Stimulated activated CD8-positive, alpha-beta memory T cell treated with anti-CD3 and anti-CD28 coated beads, Interleukin-4, amount 100 ng/mL, for 4 hours (primary cell): ENCODE data around the gene MYORG.

Experiments used
- DNase-seq, 2 donors: peaks; one replicate each; pipeline ENCODE4 v3.0.0-alpha.2; 2020; ENCODE audit warnings: low read depth in 2 of 2, low spot score in 1 of 2

The MYORG gene

DNA sequence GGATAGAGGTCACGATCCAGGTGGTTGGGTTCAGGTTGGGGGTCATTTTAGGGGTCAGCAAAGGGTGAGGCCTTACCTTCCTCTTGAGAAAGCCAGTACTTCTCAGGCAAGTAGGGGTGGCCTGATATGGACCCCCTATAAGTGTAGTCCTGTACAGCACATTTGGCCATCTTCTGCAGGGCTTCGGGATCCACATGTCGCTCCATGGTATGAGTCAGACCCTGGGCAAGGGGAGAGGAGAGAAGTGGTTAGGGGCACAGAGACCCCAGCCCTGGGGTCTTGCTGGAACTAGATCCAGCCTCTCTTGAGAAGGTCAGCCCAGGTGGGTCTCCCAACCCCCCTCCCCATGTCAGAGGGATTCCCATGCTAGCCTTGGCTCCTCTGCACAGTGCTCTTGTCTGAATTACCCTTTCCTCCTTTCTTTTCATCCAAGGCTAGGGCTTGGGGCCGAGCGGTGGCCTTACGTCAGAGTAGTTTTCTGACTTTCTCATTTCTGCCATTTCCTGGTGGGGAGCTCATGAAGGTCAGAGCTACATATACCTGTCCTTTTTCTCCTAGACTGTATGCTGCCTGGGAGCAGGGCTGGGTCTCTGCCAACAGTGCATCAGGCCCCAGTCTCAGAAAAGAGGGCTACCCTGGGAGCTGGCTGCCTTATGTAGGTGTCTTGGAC lies 9.0 kb upstream of the MYORG start:
- DNase-seq: no peak

DNA sequence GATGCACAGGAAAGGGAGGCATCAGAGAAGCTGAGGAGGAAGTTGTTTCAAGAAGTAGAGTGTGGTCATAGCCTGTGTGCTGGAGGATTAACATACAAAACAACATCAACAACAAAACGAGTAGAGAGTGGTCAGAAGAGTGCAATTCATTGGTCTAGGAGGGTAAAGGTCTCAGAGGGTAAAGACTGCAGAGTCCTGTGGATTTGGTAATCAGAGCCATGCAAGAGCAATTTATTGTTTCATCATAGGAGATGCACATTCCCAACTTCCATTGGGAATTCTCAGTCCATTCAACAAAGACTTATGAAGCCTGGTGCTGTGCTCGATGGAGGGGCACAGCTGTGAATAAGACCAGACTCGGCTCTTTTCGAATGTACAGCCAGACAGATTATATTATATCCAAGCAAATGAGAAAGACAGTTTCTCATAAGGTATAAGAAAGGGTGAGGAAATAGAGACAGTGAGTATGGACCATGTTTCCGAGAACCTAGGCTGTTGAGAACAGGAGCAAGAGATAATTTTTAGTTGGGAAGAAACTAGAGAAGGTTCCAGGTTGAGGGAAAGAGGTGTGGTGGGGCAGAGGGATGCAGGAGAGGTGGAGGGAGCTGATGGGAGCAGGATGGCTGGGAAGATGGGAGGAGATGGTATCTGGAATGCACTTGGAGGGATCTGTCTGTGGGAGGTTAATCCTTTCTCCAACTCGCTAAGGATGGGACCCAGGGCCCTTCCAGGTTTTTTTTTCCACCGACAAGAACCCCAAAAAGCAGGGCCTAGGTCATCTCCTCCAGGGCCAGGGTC lies 7.9 kb upstream of the MYORG start:
- DNase-seq: no peak

- DNase-seq: no peak
These were observed 7.2 kb upstream of the MYORG start for GRCh38 chr9:34383904-34384303.

DNA sequence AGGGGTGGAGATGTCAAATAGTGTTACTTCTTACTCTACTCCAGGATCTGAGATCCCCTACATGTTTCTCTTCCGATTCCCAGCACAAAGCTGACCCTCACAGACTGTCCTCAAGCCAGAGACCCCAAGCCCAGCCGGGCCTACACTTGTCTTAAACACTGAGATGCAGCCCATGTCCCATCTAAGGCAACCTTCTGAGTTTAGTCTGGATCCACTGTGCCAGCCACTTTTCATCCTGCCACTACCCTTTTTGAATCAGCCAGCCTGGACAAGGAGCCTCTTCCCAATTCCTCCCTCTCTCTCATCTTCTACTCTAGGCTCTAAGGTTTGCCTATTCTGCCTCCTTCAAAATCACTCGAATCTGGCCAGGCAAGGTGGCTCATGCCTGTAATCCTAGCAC lies 6.2 kb upstream of the MYORG start:
- no peak for DNase-seq

DNA sequence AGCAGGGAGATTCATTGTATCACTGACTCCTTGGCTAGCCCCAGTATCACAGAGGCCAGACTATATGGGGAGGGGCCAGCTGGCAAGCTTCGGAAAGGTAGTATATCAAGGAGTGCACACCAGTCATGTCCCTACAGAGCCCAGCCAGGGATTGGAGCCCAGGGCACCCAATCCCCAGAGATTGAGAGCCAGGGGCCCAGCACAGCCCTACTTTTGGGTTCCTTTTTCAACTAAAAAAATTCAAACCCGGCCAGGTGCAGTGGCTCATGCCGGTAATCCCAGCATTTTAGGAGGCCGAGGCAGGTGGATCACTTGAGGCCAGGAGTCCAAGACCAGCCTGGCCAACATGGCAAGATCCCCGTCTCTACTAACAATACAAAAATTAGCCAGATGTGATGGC lies 5.4 kb upstream of the MYORG start:
- no peak for DNase-seq

GRCh38 chr9:34381323-34381722 lies 4.6 kb upstream of the MYORG start:
- DNase-seq: no peak

DNA sequence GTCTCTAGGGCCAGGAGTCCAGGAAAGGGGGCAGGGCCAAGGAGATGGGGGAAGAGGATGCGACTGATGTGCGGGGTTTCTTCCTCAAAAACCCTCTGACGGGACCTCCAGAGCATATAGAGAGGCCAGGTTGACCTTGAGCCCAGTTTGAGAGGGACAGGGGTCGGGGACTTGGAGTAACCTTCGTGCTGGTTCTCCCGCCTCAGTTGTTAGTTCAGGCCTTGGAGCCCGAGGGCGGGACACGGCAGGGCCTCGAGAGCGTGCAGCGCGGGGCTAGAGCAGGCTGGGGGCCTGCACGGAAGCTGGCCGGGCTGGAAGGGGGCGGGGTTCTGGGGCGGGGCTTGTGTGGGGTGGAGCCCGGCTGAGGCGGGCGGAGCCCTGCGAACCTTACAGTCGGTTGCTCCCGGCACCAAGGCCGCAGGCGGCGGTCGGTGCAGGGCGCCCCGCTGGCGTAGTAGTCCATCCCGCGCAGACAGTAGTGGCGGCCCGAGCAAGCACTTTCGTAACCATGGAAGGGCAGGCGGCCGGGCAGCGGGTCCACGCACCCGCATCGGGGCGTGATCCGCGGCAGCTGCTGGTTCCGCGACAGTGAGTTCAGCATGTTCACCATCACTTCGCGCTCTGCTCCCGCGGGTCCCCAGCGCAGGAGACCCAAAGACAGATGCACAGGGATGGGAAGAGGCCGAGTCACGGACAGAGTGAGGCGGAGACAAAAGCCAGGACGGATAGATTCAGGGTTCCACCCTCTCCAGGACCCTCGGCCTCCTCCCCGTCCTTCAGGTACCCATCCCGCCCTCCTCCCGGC lies 4.0 kb upstream of the MYORG start:
- peak in 1 of 2 donors; percentile 59 for DNase-seq

DNA sequence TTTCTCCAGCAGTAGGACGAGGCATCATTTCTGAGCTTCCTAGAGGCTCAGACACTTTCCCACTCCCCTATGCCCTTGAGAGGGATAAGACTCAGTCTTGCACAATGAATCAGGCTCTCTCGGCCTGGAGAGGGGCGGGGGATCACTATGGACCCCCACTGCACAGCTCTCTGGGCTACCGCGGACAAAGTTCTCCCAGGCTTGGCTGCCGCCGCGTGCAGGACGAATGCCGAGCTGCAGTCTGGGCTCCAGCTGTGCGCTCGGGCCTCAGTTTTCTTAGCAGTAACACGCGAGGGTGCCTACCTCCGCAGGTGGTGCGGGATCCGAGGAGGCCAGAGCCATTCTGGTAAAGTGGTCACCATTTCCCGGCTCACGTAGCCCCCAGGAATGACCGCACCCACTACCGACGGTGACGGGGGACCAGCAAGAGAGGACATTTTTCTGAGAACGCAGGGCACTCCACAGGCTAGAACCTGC lies 3.4 kb upstream of the MYORG start:
- DNase-seq: no peak

DNA sequence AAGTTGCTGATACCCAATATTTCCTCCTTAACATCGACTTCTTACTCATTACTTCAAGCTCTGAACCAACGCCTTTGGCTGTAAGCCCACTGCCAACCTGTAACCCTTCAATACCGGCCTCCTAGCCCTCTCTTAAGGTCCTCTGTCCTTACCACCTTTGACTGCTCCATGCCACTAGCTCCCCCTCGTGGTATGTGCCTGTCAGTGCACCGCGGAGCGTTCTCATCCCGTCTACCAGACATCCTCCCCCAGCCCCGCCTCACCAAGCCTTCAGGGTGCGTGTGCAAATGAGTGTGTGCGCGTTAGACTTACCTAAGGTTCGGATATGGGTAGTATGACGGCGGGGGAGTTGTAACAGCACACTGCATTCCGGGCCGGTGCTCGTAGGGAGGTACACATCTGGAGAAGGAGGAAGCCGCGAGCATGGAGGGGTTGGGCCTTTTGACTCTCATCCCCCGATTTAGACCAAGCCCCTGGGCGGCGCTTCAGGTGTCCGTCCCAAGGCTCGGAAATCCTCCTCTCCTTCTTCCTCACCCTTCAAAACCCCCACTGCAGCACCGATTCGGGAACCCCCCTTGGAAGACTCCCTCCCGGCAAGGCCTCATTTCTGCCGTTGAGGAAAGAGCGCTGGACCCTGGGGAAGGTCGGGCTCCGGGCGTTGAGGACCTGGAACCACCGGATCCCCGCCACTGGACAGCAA lies 2.8 kb upstream of the MYORG start:
- DNase-seq: peak; percentile 72 to 83

- no peak for DNase-seq
These were observed 1.8 kb upstream of the MYORG start for GRCh38 chr9:34378376-34379060.

DNA sequence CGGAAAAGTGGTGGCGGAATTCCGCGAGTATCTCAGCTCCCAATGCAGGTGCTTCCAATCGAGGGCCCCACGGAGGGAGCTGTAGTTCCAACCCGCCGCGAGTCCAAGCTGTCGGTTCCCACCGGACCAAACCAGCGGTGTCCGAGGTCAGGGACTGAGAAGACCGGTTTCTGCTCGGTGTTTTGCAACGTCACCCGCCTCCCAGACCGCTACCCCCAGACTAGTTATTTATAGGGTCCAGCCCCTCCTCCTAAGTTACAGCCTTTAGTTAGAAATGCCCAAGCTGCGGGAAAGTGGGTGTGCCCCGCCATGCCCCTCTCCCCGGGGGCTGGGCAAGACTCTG lies 677 bp upstream of the MYORG start:
- no peak for DNase-seq

GRCh38 chr9:34375901-34376595 lies 650 bp downstream of the MYORG start:
- DNase-seq: no peak

- DNase-seq: no peak
These were observed 1.7 kb downstream of the MYORG start for GRCh38 chr9:34374905-34375552.

- no peak for DNase-seq
These were observed 2.4 kb downstream of the MYORG start for GRCh38 chr9:34374339-34374738.

- DNase-seq: no peak
These were observed 2.9 kb downstream of the MYORG start for GRCh38 chr9:34373749-34374148.

DNA sequence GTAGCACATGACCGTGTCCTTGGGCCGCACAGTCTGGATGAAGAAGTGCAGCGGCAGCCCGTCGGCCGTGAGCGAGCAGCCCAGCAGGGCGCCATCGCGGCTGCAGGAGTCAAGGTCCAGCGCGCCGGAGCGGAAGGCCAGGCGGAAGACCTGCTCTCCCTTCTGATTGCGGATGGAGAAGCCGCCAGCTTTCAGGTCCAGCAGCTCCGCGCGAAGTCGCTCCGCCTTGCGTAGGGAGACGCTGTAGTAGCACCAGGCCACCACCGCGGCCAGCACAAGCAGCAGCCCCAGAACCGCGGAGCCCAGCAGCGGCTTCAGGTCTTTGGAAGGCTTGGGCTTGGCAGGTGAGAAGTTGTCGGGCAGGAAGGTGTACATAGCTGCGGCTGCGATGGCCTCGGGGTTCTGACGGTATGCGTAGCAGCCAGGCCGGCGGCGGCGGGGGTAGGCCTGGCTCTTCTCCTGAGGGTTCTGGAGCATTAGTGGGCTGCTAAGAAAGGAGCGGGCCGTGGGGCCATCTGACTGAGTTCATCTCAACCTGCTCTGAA lies 4.2 kb downstream of the MYORG start:
- no peak for DNase-seq

DNA sequence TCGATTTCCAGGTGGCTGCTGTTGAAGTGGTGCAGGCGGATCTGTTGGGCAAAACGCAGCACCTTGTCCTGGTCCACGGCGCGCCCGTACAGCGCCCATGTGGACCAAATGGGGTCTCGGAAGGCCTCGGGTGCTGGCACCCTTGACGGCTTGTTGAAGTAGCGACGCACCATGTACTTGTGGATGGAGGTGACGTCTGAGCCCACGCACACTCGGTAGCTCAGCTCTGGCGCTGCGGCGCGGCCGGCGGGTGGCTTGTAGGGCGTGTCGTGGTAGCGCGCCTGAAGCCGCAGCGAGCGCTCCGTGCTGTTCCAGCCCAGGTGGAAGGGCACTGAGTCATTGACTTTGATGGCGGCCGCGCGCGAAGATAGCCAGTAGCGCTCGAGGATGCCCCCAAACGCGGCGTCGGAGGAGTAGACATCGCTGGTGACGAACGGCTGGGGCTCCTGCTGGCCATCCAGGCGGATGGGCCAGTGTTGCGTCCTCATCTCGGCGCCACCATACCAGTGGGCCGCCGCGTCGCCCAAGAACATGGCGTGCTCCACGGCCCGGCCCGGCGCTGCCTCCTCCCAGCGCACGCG lies 4.7 kb downstream of the MYORG start:
- DNase-seq: no peak

DNA sequence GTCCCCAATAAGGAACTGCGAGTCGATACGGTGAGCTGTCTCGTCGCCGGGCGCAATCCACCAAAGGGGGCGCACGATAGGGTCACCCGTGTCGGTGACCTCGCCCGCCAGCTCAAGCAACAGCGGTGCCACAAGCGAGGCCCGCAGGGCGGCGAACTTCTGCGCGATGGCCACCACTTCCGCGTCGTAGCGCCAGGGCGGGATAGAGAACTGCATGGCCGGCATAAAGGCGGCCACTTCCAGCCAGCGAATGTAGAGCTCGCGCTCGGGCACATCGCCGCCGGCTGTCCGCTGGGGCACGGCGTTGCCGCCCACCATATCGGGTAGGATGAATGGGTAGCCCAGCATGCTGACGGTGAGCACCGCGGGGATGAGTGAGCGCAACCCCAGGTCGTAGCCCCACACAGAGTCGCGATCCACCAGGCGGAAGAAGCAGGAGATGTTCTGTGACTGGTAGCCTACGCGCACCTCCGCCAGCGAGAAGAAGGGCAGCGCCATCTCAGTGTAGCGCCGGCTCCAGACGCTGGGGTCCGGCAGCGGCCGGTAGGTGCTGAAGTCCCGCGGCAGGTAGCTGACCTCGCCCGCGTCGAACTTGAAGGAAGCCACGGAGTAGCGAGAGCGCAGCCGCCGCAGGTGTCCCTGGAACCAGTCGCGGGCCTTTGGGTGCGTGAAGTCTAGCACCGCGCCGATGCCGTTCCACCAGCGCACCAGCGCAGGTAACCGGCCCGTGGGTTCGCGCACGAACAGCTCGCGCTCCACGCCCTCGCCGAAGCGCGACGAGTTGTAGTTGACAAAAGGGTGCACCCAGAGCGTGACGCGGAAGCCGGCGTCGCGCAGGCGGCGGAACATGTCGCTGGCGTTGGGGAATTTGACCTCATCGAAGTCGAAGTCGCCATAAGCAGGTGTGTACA lies 5.5 kb downstream of the MYORG start:
- DNase-seq: no peak
